Measurements from ENCODE around the gene DNMT1. TPM values are rescaled to one million over a fixed set of nuclear protein-coding genes. Genes with fewer than 3 reads are reported as not detected.

Gene DNMT1
- total RNA-seq, 2 donors from 2014 or later, result 322 to 576 TPM

DNA sequence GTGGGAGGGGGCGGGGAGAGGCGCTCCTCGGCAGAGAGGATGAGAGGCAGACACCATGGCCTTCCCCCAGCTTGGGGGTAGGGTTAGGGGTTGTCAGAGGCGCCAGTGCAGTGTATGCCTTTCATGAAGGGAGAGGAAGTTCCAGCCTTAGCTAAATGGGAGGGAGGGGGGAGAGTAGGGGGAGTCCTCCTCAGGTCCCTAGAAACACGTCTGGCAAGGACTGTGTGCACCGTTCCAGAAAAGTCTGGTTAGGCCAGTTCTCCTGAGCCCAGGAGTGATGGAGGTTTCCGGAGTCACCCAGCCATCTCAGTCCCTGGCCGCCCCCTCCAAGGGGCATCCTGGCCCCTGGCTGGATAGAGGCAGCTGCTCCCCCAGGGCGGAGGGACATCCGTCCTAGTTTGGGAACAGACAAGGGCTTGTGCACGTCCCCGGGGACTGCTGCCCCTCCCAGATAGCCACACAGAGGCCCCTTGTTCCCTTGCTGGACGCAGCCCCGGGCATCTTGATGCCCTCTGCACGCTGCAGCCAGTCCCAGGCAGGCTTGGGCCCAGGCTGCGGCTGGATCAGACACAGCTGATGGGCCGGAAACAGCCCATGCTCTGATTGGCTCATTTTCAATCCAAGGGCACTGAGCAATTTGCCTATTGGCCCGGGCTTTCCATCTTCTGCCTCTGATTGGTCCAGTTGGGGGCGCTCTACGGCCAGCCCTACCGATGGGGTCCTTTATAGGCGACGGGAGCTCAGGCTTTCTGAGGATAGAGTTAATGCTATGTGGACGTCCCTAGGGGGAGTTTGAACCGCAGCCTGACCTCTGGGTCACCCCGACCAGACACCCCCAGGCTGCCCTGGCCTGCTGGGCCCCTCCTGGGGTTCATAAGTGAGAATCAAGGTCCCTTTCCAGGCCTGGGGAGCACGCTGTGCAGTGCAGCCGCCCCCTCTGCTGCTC lies 32.5 kb upstream of the DNMT1 start:
- H3K9me3 Mint-ChIP-seq, result no peaks in the 10 kb centered on the region
- H3K27ac Mint-ChIP-seq, result no peak overlapping the region
- ATAC-seq, result no peak
- H3K36me3 Mint-ChIP-seq, result no peaks in the 10 kb centered on the region
- H3K27me3 Mint-ChIP-seq, result no peaks in the 10 kb centered on the region
- no peak for DNase-seq (ENCODE audit: low spot score)
- no peak overlapping the region for H3K4me3 Mint-ChIP-seq
- peaks cover 5 to 21% of the 10 kb centered on the region in 2 donors for H3K4me1 Mint-ChIP-seq (ENCODE audit: low read depth in 2 of 2)

DNA sequence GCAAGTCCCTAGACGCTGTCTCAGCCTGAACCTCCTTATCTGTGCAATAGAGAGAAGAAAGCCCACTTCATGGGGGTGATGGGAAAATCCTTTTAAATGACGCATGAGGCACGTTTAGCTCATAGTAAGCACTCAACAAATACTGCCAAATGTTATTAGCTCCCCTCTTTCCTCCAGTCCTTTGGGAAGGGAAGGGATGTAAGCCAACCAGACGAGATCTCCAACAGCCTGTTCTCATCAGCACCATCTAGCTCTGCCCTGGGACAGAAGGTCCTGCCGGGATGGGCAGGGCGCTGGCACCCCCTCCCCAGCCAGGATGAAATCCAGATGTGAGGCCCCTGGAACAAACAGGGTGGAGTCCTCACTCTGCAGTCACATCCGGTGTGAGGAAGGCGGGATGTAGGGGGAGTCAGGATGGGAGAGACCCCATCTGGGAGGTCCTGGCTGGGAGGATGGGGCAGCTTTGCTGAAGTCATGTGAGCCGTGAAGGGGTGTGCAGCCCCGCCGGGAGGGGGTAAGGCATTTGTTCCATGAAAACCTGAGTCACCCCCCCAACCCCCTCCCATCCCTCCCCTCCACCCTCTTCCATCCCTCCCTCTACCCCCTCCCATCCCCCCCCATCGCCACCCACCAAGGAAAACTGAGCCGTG lies 31.7 kb upstream of the DNMT1 start:
- peaks cover 5 to 21% of the 10 kb centered on the region in 2 donors for H3K4me1 Mint-ChIP-seq (ENCODE audit: low read depth in 2 of 2)
- no peaks in the 10 kb centered on the region for H3K27me3 Mint-ChIP-seq
- DNase-seq (ENCODE audit: low spot score) (no peak), ATAC-seq (no peak)
- no peaks in the 10 kb centered on the region for H3K36me3 Mint-ChIP-seq
- no peak overlapping the region for H3K4me3 Mint-ChIP-seq
- H3K27ac Mint-ChIP-seq, result no peak overlapping the region
- no peaks in the 10 kb centered on the region for H3K9me3 Mint-ChIP-seq

DNA sequence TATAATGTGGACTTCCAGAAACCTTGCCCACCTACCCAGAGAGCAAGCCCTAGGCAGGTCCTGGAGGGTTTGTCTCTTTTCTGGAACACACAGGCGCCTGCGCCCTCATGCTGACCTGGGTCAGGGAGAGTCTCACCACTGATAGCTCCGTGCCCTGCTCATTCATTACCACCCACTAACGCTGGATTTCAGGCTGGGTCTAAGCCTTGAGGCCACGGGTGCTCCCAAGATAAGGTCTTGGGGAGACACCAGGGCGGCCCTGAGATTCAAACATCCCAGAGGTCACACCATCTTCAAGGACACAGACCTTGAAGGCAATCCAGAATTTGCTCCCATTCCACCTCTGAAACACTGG lies 31.2 kb upstream of the DNMT1 start:
- DNase-seq (ENCODE audit: low spot score) (no peak), ATAC-seq (no peak)
- H3K36me3 Mint-ChIP-seq, result no peaks in the 10 kb centered on the region
- H3K4me1 Mint-ChIP-seq (ENCODE audit: low read depth in 2 of 2), result peaks cover 5 to 21% of the 10 kb centered on the region in 2 donors
- no peak overlapping the region for H3K4me3 Mint-ChIP-seq
- H3K9me3 Mint-ChIP-seq, result no peaks in the 10 kb centered on the region
- no peaks in the 10 kb centered on the region for H3K27me3 Mint-ChIP-seq
- no peak overlapping the region for H3K27ac Mint-ChIP-seq

DNA sequence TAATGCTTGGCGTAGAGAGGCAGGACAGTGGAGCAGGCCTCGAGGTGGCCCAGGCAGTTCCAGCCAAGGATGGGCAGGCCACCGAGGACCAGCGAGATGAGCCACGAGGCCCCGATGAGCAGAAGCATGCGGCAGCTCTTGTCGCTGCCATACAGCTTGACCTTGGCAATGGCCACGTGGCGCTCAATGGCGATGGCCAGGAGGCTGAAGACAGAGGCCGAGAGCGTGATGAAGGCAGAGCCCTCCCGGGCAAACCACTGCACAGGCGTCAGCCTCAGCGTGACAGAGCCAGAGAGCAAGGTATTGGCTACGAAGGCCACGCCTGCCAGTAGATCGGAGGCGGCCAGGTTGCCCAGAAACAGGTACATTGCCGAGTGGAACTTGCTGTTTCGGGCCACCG lies 29.6 kb upstream of the DNMT1 start:
- Mint-ChIP-seq H3K9me3 (no peaks in the 10 kb centered on the region), H3K36me3 (no peaks in the 10 kb centered on the region), H3K4me3 (no peak overlapping the region), H3K27ac (no peak overlapping the region), H3K27me3 (no peaks in the 10 kb centered on the region), H3K4me1 (ENCODE audit: low read depth in 2 of 2) (peaks cover 0 to 16% of the 10 kb centered on the region in 2 donors)
- ATAC-seq, result no peak
- DNase-seq (ENCODE audit: low spot score), result no peak

DNA sequence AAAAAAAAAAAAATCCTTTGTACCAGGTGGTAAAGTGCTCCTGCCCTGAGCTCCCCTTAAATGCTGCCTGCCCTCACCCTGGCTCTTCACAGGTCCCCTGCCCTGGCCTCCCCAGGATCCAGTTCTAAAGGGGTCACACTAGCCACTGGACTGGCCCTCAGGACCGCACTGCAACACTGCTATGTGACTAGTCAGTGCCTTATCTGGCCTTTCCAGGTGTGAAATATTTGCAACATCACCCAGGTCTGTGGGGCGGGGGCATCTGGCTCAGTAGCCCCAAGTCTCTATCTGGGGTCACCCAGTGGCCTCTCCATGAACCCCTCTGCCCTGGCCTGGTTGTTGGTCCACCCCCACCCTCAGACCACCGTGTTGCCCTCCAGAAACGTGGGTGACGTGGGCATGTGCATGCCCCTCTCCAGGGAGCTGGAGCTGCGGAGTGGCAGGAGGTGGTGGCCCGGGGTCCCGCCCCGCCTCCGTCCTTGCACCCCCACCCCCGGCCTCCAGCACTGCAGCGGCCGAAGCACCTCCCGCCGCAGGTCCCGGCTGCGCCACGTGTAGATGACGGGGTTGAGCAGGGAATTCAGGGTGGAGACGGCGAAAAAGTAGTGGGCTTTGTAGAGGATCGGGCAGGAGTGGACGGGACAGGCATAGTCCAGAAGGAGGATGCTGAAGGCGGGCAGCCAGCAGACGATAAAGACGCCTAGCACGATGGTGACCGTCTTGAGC lies 28.9 kb upstream of the DNMT1 start:
- Mint-ChIP-seq H3K4me3 (no peak overlapping the region), H3K4me1 (ENCODE audit: low read depth in 2 of 2) (peaks cover 0 to 16% of the 10 kb centered on the region in 2 donors), H3K27ac (no peak overlapping the region), H3K36me3 (no peaks in the 10 kb centered on the region), H3K27me3 (no peaks in the 10 kb centered on the region), H3K9me3 (no peaks in the 10 kb centered on the region)
- ATAC-seq (no peak), DNase-seq (ENCODE audit: low spot score) (no peak)

DNA sequence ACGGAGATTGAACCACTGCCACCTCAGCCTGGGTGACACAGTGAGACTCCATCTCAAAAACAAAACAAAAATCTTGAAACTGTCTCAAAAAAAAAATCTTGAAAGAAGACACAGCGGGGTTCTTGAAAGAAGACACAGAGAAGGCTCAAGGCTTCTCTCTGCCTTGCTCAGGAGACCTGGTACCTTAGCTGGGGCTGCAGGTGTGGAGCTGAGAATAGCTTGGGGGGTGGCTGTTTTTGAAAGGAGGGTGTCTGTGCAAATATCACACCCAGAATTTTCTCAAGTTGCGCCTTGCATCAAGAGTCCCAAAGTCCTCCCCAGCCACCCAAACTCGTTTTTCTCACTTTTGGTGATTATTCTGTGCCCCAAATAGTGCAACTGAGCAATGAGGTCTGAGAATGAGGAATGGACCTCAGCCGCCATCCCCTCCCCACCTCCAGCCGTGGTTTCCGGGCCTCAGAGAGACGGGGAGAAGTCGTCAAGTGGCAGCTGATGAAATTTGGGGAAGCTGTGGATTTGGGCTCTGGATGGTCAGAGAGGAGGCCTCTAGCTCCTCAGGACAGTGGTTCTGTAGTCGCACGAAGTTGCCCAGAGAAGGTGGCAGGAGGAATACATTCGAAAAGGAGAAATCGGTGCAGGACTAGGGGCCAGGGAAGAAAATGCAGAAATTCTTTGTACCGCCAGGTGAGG lies 27.6 kb upstream of the DNMT1 start:
- DNase-seq (ENCODE audit: low spot score) (no peak), ATAC-seq (no peak)
- peaks cover 0 to 16% of the 10 kb centered on the region in 2 donors for H3K4me1 Mint-ChIP-seq (ENCODE audit: low read depth in 2 of 2)
- no peaks in the 10 kb centered on the region for H3K36me3 Mint-ChIP-seq
- H3K27ac Mint-ChIP-seq, result no peak overlapping the region
- H3K4me3 Mint-ChIP-seq, result no peak overlapping the region
- no peaks in the 10 kb centered on the region for H3K9me3 Mint-ChIP-seq
- no peaks in the 10 kb centered on the region for H3K27me3 Mint-ChIP-seq

DNA sequence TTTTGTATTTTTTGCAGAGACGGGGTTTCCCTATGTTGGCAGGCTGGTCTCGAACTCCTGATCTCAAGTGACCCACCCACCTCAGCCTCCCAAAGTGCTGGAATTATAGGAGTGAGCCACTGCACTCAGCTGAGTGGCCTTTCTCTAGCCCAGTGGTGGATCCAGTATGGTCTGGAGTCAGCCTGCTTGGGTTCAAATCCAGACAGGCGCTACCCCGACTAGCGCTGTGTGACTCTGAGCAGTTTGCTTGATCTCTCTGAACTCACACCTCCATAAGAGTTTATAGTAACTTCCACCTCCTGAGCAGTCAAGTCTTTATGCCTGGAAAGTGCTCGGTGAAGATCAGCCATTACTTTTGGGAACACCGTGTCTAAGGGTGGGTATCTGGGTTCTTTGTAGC lies 25.9 kb upstream of the DNMT1 start:
- H3K9me3 Mint-ChIP-seq, result no peaks in the 10 kb centered on the region
- H3K36me3 Mint-ChIP-seq, result no peaks in the 10 kb centered on the region
- H3K27ac Mint-ChIP-seq, result no peak overlapping the region
- DNase-seq (ENCODE audit: low spot score), result no peak
- H3K27me3 Mint-ChIP-seq, result no peaks in the 10 kb centered on the region
- peaks cover 0 to 10% of the 10 kb centered on the region in 2 donors for H3K4me1 Mint-ChIP-seq (ENCODE audit: low read depth in 2 of 2)
- ATAC-seq, result no peak
- no peak overlapping the region for H3K4me3 Mint-ChIP-seq

DNA sequence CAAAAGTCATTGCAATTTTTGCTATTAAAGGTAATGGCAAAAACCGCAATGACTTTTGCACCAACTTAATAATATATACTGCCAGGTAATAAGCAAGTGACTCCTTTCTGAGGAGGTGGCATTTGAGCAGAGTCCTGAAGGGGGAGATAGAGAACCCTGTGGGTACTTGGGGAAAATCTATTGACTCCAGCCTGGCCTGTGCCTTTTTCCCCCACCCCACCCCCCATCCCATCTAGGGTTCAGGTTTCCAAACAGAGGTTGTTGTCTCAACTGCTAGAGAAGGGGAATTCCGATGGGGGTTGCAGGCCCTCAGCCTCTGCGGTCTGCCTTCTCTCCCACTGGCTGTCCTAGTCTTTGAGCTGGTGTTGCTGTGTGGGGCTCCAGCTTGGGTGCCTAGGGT lies 24.9 kb upstream of the DNMT1 start:
- no peak overlapping the region for H3K27ac Mint-ChIP-seq
- H3K4me1 Mint-ChIP-seq (ENCODE audit: low read depth in 2 of 2), result peaks cover 0 to 10% of the 10 kb centered on the region in 2 donors
- H3K36me3 Mint-ChIP-seq, result no peaks in the 10 kb centered on the region
- H3K4me3 Mint-ChIP-seq, result no peak overlapping the region
- ATAC-seq (peak; percentile 60 to 67), DNase-seq (ENCODE audit: low spot score) (no peak)
- H3K9me3 Mint-ChIP-seq, result no peaks in the 10 kb centered on the region
- H3K27me3 Mint-ChIP-seq, result no peaks in the 10 kb centered on the region

DNA sequence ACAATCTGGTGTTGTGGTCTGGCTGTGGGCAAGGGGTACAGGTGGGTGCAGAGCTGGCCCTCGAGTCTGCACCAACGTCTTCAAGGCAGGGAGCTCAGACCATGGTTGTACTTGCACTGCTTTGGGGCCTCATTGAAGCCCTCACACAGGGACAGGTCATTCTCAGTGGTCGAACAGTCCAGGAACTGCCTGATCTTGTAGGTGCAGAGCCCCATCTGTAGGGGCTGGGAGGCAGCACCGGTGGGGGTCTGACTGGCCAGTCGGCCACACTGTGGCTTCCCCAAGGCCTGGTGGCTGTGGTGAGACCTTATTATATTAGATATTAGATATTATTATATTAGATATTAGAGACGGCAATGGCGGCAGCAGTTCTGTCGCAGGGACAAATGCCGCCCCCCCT lies 22.3 kb upstream of the DNMT1 start:
- H3K9me3 Mint-ChIP-seq, result no peaks in the 10 kb centered on the region
- no peak overlapping the region for H3K27ac Mint-ChIP-seq
- no peak overlapping the region for H3K4me3 Mint-ChIP-seq
- H3K27me3 Mint-ChIP-seq, result no peaks in the 10 kb centered on the region
- ATAC-seq, result no peak
- DNase-seq (ENCODE audit: low spot score), result no peak
- H3K36me3 Mint-ChIP-seq, result no peaks in the 10 kb centered on the region
- H3K4me1 Mint-ChIP-seq (ENCODE audit: low read depth in 2 of 2), result peaks cover 0 to 3% of the 10 kb centered on the region in 2 donors

DNA sequence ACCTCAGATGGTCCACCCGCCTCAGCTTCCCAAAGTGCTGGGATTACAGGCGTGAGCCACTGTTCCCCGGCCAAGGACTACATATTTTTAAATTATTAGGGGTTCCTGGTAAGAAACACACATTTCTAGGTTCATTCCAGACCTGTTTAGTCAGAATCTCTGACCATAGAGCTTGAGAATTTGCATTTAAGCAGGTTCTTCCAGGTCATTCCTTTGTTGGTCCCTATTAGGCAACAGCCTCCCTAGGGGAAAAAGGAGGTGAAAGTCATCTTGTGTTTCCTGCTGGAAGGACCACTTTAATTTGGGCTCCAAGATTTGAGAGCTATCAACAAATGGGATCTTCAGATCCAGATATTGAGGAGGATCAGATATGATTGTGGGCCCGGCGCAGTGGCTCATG lies 20.0 kb upstream of the DNMT1 start:
- Mint-ChIP-seq H3K9me3 (no peaks in the 10 kb centered on the region), H3K4me3 (no peak overlapping the region), H3K27ac (no peak overlapping the region), H3K27me3 (no peaks in the 10 kb centered on the region), H3K36me3 (no peaks in the 10 kb centered on the region), H3K4me1 (ENCODE audit: low read depth in 2 of 2) (peaks cover 0 to 3% of the 10 kb centered on the region in 2 donors)
- ATAC-seq (no peak), DNase-seq (ENCODE audit: low spot score) (no peak)

DNA sequence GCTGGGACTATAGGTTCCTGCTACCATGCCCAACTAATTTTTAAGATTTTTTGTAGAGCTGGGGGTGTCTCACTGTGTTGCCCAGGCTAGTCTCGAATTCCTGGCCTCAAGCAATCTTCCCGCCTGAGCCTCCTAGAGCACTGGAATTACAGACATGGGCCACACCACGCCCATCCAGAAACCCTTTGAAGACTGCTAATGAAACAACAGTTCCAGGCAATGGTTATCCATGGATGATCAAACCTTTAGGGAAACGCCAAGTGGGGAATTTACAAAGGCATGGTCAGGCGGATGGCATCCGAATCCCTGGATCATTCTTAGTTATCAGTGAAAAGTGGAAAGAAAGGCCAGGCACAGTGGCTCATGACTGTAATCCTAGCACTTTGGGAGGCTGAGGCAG lies 16.9 kb upstream of the DNMT1 start:
- Mint-ChIP-seq H3K4me1 (ENCODE audit: low read depth in 2 of 2) (no peaks in the 10 kb centered on the region), H3K36me3 (no peaks in the 10 kb centered on the region), H3K9me3 (no peaks in the 10 kb centered on the region), H3K4me3 (no peak overlapping the region), H3K27me3 (no peaks in the 10 kb centered on the region), H3K27ac (no peak overlapping the region)
- ATAC-seq (no peak), DNase-seq (ENCODE audit: low spot score) (no peak)

DNA sequence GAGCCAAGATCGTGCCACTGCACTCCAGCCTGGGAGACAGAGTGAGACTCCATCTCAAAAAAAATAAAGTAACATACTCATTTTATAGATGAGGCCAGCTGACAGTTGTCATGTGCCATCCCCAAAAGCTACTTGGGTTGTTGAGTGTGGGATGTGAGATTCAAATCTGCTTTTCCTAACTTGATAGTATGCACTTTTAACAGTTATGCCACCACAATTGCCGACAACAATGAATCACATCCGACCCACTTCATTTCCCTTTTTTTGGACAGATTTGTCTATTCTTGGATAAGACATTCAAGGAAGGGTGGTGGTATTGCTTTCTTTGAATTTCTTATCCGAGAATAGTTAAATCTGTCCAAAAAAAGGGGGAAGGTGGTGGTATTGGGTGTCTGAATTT lies 16.3 kb upstream of the DNMT1 start:
- Mint-ChIP-seq H3K4me1 (ENCODE audit: low read depth in 2 of 2) (no peaks in the 10 kb centered on the region), H3K27ac (no peak overlapping the region), H3K9me3 (no peaks in the 10 kb centered on the region), H3K36me3 (no peaks in the 10 kb centered on the region), H3K4me3 (no peak overlapping the region), H3K27me3 (no peaks in the 10 kb centered on the region)
- DNase-seq (ENCODE audit: low spot score) (no peak), ATAC-seq (no peak)

DNA sequence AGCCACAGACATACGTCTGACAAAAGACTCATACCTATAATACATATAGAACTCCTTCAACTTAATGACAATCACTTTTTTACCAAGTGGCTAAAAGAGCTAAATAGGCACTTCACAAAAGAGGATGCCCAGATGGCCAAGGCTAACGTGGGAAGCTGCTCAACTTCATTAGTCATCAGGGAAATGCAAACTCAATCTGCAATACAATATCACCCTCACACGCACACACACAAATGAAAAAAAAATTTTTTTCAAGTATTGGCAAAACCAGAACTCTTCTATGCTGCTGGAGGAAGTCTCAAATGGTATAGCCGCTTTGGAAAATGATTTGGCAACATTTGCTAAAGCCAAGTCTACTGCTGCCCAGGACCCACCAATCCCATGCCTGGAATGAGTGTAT lies 14.6 kb upstream of the DNMT1 start:
- no peaks in the 10 kb centered on the region for H3K36me3 Mint-ChIP-seq
- H3K4me3 Mint-ChIP-seq, result no peak overlapping the region
- H3K9me3 Mint-ChIP-seq, result no peaks in the 10 kb centered on the region
- no peak overlapping the region for H3K27ac Mint-ChIP-seq
- no peaks in the 10 kb centered on the region for H3K4me1 Mint-ChIP-seq (ENCODE audit: low read depth in 2 of 2)
- no peaks in the 10 kb centered on the region for H3K27me3 Mint-ChIP-seq
- DNase-seq (ENCODE audit: low spot score), result no peak
- no peak for ATAC-seq
